Progenitor cell of endocrine pancreas (in vitro differentiated cells): ENCODE results near the gene SLC35F2. TPM values are rescaled to one million over a fixed set of nuclear protein-coding genes. Genes with fewer than 3 reads are reported as not detected.

ENCODE experiments used
- DNase-seq: peaks from one replicate; pipeline ENCODE4 v3.0.0; 2021; ENCODE audit warnings: low spot score; ENCODE audit not compliant: unreplicated experiment
- H3K27ac Mint-ChIP-seq: 2 replicates; pipeline ENCODE4 v1.8.0; 2021; ENCODE audit warnings: mild to moderate bottlenecking, moderate library complexity, mixed read lengths
- H3K27me3 Mint-ChIP-seq: 2 replicates; pipeline ENCODE4 v1.8.0; 2021; ENCODE audit warnings: mixed read lengths
- H3K36me3 Mint-ChIP-seq: 2 replicates; pipeline ENCODE4 v1.8.0; 2022; ENCODE audit warnings: mixed read lengths; ENCODE audit not compliant: insufficient read depth
- H3K4me1 Mint-ChIP-seq: 2 replicates; pipeline ENCODE4 v1.8.0; 2021; ENCODE audit warnings: low read depth, mixed read lengths
- H3K4me3 Mint-ChIP-seq: 2 replicates; pipeline ENCODE4 v1.8.0; 2021; ENCODE audit warnings: low read depth, mild to moderate bottlenecking, moderate library complexity, mixed read lengths
- H3K9me3 Mint-ChIP-seq: 2 replicates; pipeline ENCODE4 v1.8.0; 2021; ENCODE audit warnings: low read depth, mixed read lengths
- total RNA-seq: library from RNA; stranded (reverse); gene quantifications from 2 replicates; pipeline ENCODE4 v1.2.1, GENCODE V29; 2021
- TF ChIP-seq, protein P1 (sequence below): fragments of 200-600 bp; sonication (generic); IDR thresholded peaks from one replicate; pipeline ENCODE4 v1.5.0; 2021; ENCODE audit warnings: antibody characterized with exemption, mild to moderate bottlenecking; ENCODE audit not compliant: unreplicated experiment

The SLC35F2 gene
- total RNA-seq, 1 donor from 2014 or later: 17.5 TPM

DNA sequence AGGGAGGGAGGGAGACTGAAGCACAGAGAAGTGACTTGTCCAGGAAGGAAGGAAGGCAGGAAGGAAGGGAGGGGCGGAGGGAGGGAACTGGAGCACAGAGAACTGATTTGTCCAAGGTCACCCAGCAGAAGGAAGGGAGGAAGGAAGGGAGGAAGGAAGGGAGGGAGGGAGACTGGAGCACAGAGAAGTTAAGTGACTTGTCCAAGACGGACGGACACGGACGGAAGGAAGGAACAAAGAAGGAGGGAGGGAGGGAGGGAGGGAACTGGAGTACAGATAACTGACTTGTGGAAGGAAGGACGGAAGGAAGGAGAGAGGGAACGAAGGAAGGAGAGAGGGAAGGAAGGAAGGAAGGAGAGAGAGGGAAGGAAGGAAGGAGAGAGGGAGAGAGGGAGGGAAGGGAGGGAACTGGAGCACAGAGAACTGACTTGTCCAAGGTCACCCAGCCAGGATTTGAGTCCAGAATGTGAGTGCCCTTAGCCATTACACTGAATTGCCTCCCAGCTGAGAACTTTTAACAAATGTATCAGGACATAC lies 1.5 kb downstream of the SLC35F2 start:
- Mint-ChIP-seq H3K27me3 (peaks cover 10% of the 10 kb centered on the region), H3K9me3 (no peaks in the 10 kb centered on the region), H3K27ac (no peak overlapping the region), H3K36me3 (peaks cover 2% of the 10 kb centered on the region), H3K4me1 (peaks cover 6% of the 10 kb centered on the region), H3K4me3 (peak overlapping the region; percentile 19)
- TF ChIP-seq, protein P1, sequence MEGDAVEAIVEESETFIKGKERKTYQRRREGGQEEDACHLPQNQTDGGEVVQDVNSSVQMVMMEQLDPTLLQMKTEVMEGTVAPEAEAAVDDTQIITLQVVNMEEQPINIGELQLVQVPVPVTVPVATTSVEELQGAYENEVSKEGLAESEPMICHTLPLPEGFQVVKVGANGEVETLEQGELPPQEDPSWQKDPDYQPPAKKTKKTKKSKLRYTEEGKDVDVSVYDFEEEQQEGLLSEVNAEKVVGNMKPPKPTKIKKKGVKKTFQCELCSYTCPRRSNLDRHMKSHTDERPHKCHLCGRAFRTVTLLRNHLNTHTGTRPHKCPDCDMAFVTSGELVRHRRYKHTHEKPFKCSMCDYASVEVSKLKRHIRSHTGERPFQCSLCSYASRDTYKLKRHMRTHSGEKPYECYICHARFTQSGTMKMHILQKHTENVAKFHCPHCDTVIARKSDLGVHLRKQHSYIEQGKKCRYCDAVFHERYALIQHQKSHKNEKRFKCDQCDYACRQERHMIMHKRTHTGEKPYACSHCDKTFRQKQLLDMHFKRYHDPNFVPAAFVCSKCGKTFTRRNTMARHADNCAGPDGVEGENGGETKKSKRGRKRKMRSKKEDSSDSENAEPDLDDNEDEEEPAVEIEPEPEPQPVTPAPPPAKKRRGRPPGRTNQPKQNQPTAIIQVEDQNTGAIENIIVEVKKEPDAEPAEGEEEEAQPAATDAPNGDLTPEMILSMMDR: no peak
- DNase-seq: no peak

DNA sequence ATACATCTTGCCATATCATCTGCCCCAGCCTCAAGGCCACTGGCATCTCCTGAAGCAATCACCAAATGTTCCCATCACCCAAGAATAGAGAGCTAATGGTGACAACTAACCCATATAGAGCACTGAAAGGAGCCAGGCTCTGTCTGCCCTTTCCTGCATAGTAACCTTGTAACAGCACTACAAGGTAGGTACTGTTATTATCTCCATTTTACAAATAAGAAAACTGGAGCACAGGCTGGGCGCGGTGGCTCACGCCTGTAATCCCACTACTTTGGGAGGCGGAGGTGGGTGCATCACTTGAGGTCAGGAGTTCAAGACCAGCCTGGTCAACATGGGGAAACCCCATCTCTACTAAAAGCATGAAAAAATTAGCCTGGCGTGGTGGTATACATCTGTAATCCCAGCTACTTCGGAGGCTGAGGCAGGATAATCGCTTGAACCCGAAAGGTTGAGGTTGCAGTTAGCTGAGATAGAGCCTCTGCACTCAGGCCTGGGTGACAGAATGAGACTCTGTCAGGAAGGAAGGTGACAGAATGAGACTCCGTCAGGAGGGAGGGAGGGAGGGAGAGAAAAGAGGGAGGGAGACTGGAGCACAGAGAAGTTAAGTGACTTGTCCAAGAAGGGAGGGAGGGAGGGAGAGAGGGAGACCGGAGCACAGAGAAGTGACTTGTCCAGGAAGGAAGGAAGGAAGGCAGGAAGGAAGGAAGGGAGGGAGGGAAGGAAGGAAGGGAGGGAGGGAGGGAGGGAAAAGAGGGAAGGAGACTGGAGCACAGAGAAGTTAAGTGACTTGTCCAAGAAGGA lies 2.2 kb downstream of the SLC35F2 start:
- Mint-ChIP-seq H3K9me3 (no peaks in the 10 kb centered on the region), H3K4me3 (peak overlapping the region; percentile 38), H3K27ac (no peak overlapping the region), H3K4me1 (peaks cover 6% of the 10 kb centered on the region), H3K36me3 (peaks cover 2% of the 10 kb centered on the region), H3K27me3 (peaks cover 7% of the 10 kb centered on the region)
- DNase-seq: no peak
- TF ChIP-seq, protein P1: no peak

DNA sequence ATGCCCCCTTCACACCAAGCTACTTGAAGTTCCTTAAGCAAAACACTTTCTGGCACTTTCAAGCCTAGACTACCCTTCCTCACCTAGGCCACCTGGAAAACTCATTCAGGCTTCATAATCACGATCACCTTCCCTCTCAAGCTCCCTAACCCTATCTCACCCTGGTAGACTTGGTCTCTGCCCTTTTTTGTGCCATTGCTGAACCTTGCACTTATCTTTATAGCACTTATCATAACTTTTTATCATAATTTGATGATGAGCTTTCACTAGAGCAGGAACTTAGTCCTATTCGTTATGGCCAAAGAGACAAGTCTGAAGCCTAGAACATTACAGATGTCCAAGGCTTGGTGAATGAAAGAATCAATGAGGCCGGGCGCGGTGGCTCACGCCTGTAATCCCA lies 5.5 kb downstream of the SLC35F2 start:
- TF ChIP-seq, protein P1: no peak
- Mint-ChIP-seq H3K4me3 (no peak overlapping the region), H3K36me3 (peaks cover 2% of the 10 kb centered on the region), H3K27me3 (peaks cover 7% of the 10 kb centered on the region), H3K4me1 (peaks cover 4% of the 10 kb centered on the region), H3K27ac (no peak overlapping the region), H3K9me3 (no peaks in the 10 kb centered on the region)
- no peak for DNase-seq

DNA sequence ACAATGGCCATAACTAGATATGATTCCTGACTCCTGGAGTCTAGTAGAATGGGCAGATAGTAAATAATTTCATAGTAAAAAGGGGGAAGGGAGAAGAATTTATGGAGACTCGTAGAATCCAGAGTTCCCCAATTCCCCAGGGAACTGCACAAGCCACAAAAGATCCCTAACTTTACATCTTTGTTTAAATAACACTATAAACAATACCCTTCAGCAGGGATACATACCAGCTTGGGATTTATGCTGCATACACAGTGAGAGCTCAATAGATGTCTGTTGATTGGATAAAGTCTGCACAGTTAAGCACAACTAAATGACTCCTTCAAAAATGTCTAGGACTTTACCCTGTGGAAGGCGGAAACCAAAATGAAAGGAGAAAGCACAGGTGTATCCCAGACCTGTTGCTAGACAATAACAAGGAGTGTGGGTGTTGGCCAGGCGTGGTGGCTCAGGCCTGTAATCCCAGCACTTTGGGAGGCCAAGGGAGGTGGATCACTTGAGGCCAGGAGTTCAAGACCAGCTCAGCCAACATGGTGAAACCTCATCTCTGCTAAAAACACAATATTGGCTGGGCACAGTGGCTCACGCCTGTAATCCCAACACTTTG lies 6.8 kb downstream of the SLC35F2 start:
- Mint-ChIP-seq H3K27me3 (no peaks in the 10 kb centered on the region), H3K4me3 (no peak overlapping the region), H3K4me1 (no peaks in the 10 kb centered on the region), H3K36me3 (peaks cover 2% of the 10 kb centered on the region), H3K27ac (no peak overlapping the region), H3K9me3 (no peaks in the 10 kb centered on the region)
- no peak for DNase-seq
- TF ChIP-seq, protein P1: no peak

DNA sequence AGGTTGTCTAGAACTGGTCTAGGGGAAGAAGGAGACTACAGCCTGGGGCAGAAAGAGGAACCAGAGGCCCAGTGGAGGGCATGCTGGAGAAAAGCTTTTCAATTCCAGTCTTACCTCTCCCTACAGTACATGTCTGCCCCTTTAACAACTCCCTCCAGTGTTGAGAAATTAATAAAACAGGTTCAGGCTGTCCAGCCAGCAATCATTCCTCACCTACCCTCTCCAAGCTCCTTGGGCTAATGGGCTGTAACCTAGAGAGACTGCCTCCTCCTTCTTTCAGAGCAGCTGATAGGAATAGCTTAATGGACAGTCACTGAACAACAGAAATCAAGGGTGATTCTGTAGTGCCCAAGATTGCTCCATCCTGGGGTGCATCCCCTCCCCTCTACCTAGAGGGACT lies 8.8 kb downstream of the SLC35F2 start:
- no peak for DNase-seq
- H3K4me3 Mint-ChIP-seq: no peak overlapping the region
- H3K36me3 Mint-ChIP-seq: no peaks in the 10 kb centered on the region
- no peaks in the 10 kb centered on the region for H3K9me3 Mint-ChIP-seq
- H3K27ac Mint-ChIP-seq: no peak overlapping the region
- H3K27me3 Mint-ChIP-seq: no peaks in the 10 kb centered on the region
- H3K4me1 Mint-ChIP-seq: no peaks in the 10 kb centered on the region
- TF ChIP-seq, protein P1: no peak
